NT2/D1 (cell line): Measurements from ENCODE around the gene CUEDC2.

Source experiments
- YY1 ChIP-seq: IDR thresholded peaks from 2 replicates; pipeline ENCODE4 v1.6.1; 2011; ENCODE audit not compliant: insufficient read length, insufficient read depth
- ZNF274 ChIP-seq: IDR thresholded peaks from 2 replicates; pipeline ENCODE4 v1.6.1; 2011; ENCODE audit warnings: mild to moderate bottlenecking, low read depth, low read length

DNA sequence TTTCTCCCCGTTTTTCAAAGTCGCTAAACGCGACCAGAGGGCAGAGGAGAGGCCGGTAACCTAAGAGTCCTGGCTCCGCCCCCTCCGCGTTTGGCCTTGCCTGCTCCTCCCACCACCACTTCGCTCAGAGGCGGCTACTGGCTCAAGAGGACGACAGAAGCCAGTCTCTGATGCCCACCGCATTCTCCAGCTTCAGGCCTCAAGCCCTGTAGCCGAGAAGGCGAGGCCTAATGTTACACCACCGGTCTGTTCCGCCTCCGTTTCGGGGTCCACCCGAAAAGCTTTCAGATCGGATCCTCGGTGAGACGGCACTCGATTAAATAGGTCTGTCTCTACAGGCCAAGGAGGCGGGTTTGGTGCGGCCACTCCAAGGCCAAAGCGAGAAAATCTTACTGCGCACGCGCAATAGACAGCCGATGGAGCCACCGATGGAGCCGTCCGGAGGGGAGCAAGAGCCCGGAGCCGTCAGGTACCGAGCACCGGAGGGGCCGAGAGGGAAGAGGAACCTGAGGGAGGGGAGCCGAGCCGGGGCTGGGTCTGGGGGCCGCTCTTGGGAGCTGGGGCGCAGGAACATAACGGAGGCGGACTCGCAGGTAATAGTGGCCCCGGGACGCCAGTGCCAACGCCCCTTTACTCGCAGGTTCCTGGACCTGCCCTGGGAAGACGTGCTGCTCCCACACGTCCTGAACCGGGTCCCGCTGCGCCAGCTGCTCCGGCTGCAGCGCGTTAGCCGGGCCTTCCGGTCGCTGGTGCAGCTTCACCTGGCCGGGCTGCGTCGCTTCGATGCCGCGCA is 11.5 kb downstream of the CUEDC2 start, which contains the start of gene FBXL15:
- TF ChIP-seq ZNF274 (no peak), YY1 (no peak)
